Mesothelial cell of epicardium (in vitro differentiated cells): Measurements from ENCODE around the gene FADS3. TPM values are rescaled to one million over a fixed set of nuclear protein-coding genes. Genes with fewer than 3 reads are reported as not detected.

Experiments
- DNase-seq, 2 experiments: peaks; one replicate each; pipeline ENCODE4 v3.0.0; 2021; ENCODE audit warnings: low spot score in 2 of 2; ENCODE audit not compliant: unreplicated experiment in 2 of 2
- H3K27ac Mint-ChIP-seq: 2 replicates; pipeline ENCODE4 v1.8.0; 2021; ENCODE audit warnings: mixed read lengths
- H3K27me3 Mint-ChIP-seq: 2 replicates; pipeline ENCODE4 v1.8.0; 2021; ENCODE audit warnings: low read depth, mixed read lengths
- H3K36me3 Mint-ChIP-seq: 2 replicates; pipeline ENCODE4 v1.8.0; 2021; ENCODE audit warnings: mixed read lengths
- H3K4me1 Mint-ChIP-seq: 2 replicates; pipeline ENCODE4 v1.8.0; 2021; ENCODE audit warnings: mixed read lengths
- H3K4me3 Mint-ChIP-seq: 2 replicates; pipeline ENCODE4 v1.8.0; 2021; ENCODE audit warnings: mild to moderate bottlenecking, moderate library complexity, mixed read lengths
- H3K9me3 Mint-ChIP-seq: 2 replicates; pipeline ENCODE4 v1.8.0; 2021; ENCODE audit warnings: mixed read lengths
- total RNA-seq: library from RNA; stranded (reverse); gene quantifications from 3 replicates; pipeline ENCODE4 v1.2.1, GENCODE V29; 2021
- TF ChIP-seq, protein P1 (sequence below): fragments of 200-600 bp; sonication (generic); IDR thresholded peaks from one replicate; pipeline ENCODE4 v1.5.0; 2021; ENCODE audit warnings: antibody characterized with exemption; ENCODE audit not compliant: unreplicated experiment

Gene FADS3
- total RNA-seq, 1 donor from 2014 or later = 8.9 TPM

DNA sequence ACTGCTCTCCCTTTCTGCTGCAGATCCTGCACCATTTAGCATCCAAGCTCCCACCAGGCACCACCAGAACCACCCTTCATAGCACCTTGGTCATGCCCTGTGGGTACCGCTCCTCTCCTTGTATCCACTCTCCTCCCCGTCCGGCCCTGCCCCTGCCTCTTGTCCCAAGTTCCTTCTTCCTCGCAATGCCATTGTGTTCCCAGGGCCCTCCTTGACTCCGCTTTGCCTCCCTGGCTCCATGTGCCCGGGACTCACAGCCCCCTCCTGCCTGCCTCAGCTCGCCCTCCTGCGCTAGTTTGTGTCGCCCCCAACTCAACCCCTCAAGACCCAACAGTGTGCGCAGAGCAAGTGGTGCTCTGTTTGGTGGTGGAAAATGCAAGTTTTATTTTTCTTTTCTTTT, 52.4 kb downstream of the FADS3 start:
- no peaks in the 10 kb centered on the region for H3K27me3 Mint-ChIP-seq
- H3K4me1 Mint-ChIP-seq = peaks cover 15% of the 10 kb centered on the region
- no peak overlapping the region for H3K27ac Mint-ChIP-seq
- peaks cover 44% of the 10 kb centered on the region for H3K36me3 Mint-ChIP-seq
- H3K9me3 Mint-ChIP-seq = peaks cover 4% of the 10 kb centered on the region
- TF ChIP-seq, protein P1, sequence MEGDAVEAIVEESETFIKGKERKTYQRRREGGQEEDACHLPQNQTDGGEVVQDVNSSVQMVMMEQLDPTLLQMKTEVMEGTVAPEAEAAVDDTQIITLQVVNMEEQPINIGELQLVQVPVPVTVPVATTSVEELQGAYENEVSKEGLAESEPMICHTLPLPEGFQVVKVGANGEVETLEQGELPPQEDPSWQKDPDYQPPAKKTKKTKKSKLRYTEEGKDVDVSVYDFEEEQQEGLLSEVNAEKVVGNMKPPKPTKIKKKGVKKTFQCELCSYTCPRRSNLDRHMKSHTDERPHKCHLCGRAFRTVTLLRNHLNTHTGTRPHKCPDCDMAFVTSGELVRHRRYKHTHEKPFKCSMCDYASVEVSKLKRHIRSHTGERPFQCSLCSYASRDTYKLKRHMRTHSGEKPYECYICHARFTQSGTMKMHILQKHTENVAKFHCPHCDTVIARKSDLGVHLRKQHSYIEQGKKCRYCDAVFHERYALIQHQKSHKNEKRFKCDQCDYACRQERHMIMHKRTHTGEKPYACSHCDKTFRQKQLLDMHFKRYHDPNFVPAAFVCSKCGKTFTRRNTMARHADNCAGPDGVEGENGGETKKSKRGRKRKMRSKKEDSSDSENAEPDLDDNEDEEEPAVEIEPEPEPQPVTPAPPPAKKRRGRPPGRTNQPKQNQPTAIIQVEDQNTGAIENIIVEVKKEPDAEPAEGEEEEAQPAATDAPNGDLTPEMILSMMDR = no peak
- H3K4me3 Mint-ChIP-seq = no peak overlapping the region
- no peak for DNase-seq

DNA sequence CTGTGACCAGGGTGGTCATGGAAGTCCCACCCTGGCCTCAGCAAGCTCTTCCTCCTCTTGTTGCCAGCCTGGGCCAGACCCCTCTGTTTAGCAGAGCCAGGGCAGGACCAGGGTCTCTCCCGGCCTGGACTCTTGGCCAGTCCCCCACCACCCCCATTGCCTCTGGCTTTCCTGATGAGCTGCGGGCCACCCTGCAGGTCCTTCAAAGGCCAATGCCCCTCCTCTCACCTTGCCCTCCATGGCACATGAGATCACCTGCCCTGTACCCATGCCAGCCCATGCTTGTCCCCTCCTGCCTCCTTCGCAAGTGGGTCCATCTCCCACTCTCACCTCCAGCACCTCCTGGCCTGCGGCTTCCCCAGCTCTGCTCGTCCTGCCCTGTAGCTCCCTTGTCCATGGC, 52.8 kb downstream of the FADS3 start:
- H3K27ac Mint-ChIP-seq = no peak overlapping the region
- peaks cover 44% of the 10 kb centered on the region for H3K36me3 Mint-ChIP-seq
- H3K4me3 Mint-ChIP-seq = no peak overlapping the region

DNA sequence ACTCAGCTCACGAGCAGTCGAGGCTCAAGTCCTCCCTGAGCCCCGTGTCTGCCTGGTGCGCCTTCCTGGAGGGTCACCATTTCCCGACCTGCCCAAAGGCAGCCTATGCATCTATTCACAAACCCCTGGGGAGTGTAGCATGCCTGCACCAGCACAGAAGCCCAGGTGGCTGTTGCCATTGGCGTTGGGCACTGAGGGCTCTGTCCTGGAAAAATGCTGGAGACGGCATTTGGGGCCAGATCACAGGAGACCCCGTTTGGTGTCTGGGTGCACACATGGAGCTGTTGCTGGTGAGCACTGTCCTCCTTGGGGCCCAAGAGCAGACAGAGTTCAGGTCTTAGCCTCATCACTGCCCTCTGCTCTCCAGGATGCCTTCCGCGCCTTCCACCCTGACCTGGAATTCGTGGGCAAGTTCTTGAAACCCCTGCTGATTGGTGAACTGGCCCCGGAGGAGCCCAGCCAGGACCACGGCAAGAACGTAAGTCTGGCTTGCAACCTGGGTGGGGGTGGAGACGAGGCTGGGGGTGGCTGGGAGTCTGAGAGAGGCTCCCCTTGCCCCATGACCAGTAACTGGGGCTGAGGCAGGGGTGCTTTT, 53.8 kb downstream of the FADS3 start:
- Mint-ChIP-seq H3K4me3 (no peak overlapping the region), H3K27ac (no peak overlapping the region), H3K36me3 (peaks cover 38% of the 10 kb centered on the region), H3K27me3 (no peaks in the 10 kb centered on the region), H3K4me1 (peaks cover 28% of the 10 kb centered on the region), H3K9me3 (peaks cover 4% of the 10 kb centered on the region)
- no peak for DNase-seq
- TF ChIP-seq, protein P1 = no peak

More for the DNA sequence above, 52.8 kb downstream of the FADS3 start:
- TF ChIP-seq, protein P1 = no peak
- Mint-ChIP-seq H3K27me3 (no peaks in the 10 kb centered on the region), H3K4me1 (peaks cover 19% of the 10 kb centered on the region), H3K9me3 (peaks cover 4% of the 10 kb centered on the region)
- no peak for DNase-seq

DNA sequence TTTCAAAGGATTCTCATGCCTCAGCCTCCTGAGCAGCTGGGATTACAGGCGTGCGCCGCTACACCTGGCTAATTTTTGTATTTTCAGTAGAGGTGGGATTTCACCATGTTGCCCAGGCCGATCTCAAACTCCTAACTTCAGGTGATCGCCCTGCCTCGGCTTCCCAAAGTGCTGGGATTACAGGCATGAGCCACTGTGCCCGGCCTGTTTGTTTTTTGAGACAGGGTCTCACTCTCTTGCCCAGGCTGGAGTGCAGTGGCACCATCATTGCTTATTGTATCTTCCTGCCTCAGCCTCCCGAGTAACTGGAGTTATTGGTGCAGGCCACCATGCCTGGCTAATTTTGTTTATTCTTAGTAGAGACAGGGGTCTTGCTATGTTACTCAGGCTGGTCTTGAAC, 55.2 kb downstream of the FADS3 start:
- DNase-seq = no peak
- H3K27me3 Mint-ChIP-seq = no peaks in the 10 kb centered on the region
- peaks cover 4% of the 10 kb centered on the region for H3K9me3 Mint-ChIP-seq
- no peak overlapping the region for H3K4me3 Mint-ChIP-seq
- TF ChIP-seq, protein P1 = no peak
- peak overlapping the region; percentile 75 for H3K27ac Mint-ChIP-seq
- H3K4me1 Mint-ChIP-seq = peaks cover 39% of the 10 kb centered on the region
- H3K36me3 Mint-ChIP-seq = peaks cover 29% of the 10 kb centered on the region

DNA sequence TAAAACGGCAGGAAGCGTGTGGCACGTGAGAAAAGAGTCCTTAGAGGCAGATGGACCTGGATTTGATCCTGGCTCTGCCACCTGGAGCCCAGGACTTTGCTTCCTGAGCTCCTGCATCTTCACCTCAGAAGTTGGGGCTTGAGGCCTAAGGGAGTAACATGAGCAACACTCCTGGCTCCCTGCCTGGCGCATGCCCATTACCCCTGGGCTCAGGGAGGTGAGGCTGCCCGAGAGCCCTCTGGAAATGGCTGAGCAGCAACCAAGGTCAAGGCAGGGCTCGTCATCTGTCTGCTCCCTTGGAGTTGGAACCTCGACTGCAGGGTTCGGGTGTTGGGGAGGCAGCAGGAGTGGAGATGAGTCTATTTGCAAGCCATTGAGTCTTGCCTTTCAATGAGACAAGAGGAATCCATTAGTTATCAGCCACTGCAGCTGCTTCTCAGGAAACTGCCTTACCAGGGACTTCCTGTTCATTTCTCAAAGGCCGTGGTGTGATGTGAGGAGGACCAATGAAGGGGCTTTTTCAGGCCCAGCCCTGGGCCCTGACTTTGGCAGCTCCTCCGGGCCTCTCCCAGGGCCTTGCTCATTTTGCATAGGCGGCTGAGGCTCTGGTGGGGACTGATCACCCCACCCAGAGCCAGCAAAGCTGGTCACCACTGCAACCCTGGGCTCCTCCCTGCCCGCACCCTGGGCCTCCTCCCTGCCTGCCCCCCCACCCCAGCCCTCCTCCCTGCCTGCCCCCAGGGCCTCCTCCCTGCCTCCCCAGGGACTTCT, 56.9 kb downstream of the FADS3 start:
- Mint-ChIP-seq H3K4me3 (no peak overlapping the region), H3K4me1 (peaks cover 55% of the 10 kb centered on the region), H3K27ac (peak overlapping the region; percentile 90), H3K9me3 (no peaks in the 10 kb centered on the region), H3K36me3 (peaks cover 16% of the 10 kb centered on the region), H3K27me3 (no peaks in the 10 kb centered on the region)
- peak in 1 of 2 experiments; percentile 45 for DNase-seq
- TF ChIP-seq, protein P1 = no peak
